Thyroid gland (tissue), 4 donors: Measurements from ENCODE around the gene FHIT.

Experiments
- POLR2A ChIP-seq, 2 donors: fragments of 450-650 bp; IDR thresholded peaks; one replicate each; pipeline ENCODE4 v1.6.1; 2017; ENCODE audit warnings: antibody characterized with exemption in 2 of 2, mild to moderate bottlenecking in 2 of 2, moderate library complexity in 1 of 2
- TF ChIP-seq, protein P1 (sequence below), 6 experiments: fragments of 200-600 bp in 3 of 6; fragments of 450-650 bp in 3 of 6; sonication (generic) in 3 of 6; IDR thresholded peaks; one replicate each; pipeline ENCODE4 v1.5.1; 2016 to 2019; ENCODE audit warnings: antibody characterized with exemption in 6 of 6, mild to moderate bottlenecking in 2 of 6, inconsistent platforms in 1 of 6, moderate library complexity in 1 of 6

DNA sequence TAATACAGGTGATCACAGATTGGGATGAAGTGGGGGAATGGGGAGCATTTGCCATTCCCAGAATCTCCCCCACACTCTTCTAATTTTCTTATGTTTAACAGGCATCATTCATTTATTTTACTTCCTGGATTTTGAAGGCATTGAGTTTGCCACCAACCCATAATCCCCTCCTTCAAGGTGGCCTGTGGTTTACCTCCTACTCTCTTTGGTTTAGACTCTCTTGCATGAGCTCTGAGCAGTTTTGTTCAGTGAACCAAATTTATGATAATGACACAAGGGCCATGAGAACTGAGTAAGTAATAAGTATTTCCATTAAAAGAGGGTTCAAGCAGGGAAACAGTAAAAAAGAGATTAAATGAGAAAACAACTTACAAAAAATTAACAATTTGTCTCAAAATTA lies 1498.3 kb downstream of the FHIT start:
- TF ChIP-seq, protein P1, sequence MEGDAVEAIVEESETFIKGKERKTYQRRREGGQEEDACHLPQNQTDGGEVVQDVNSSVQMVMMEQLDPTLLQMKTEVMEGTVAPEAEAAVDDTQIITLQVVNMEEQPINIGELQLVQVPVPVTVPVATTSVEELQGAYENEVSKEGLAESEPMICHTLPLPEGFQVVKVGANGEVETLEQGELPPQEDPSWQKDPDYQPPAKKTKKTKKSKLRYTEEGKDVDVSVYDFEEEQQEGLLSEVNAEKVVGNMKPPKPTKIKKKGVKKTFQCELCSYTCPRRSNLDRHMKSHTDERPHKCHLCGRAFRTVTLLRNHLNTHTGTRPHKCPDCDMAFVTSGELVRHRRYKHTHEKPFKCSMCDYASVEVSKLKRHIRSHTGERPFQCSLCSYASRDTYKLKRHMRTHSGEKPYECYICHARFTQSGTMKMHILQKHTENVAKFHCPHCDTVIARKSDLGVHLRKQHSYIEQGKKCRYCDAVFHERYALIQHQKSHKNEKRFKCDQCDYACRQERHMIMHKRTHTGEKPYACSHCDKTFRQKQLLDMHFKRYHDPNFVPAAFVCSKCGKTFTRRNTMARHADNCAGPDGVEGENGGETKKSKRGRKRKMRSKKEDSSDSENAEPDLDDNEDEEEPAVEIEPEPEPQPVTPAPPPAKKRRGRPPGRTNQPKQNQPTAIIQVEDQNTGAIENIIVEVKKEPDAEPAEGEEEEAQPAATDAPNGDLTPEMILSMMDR (IDR thresholded peaks at IDR 0.05), result no peak
- no peak for TF ChIP-seq POLR2A (IDR thresholded peaks at IDR 0.05)
